HG02885 (cell line): ENCODE results near the gene AHCYL2.
"Not testable (repeated sequence)": the region's sequence is repeated elsewhere in the genome, so short reads cannot be mapped to it uniquely, and the experiment has no call there.

Experiments used
- ATAC-seq: cut with Tn5 transposase; IDR thresholded peaks from one replicate; pipeline ENCODE4 v1.9.1; 2021; ENCODE audit warnings: mild to moderate bottlenecking; ENCODE audit not compliant: unreplicated experiment, poor library complexity

Gene AHCYL2

GRCh38 chr7:129469930-129470329 lies 245.1 kb downstream of the AHCYL2 start:
- ATAC-seq: no peak

GRCh38 chr7:129470411-129470810 lies 245.6 kb downstream of the AHCYL2 start:
- no peak for ATAC-seq

GRCh38 chr7:129471402-129471827 lies 246.6 kb downstream of the AHCYL2 start:
- no peak for ATAC-seq

- not testable (repeated sequence) for ATAC-seq
Measured at GRCh38 chr7:129475931-129476330, 251.1 kb downstream of the AHCYL2 start.

GRCh38 chr7:129476398-129476797 lies 251.6 kb downstream of the AHCYL2 start:
- ATAC-seq: not testable (repeated sequence)
